ENCODE measurements around the gene PPP1R12B.
"Not testable (repeated sequence)": the region's sequence is repeated elsewhere in the genome, so short reads cannot be mapped to it uniquely, and the experiment has no call there.

GRCh38 chr1:202380535-202380934 is 32.0 kb downstream of the PPP1R12B start:
- not testable (repeated sequence) for TF ChIP-seq EZH2 (IDR thresholded peaks at IDR 0.05; ENCODE audit: borderline replicate concordance, low read depth, low read length, severe bottlenecking); CTCF (IDR thresholded peaks at IDR 0.05; ENCODE audit: borderline replicate concordance, extremely low read depth, low read length, poor library complexity, severe bottlenecking)
